ENCODE data around the gene RPS2. TPM values are rescaled to one million over a fixed set of nuclear protein-coding genes. Genes with fewer than 3 reads are reported as not detected.
"Not testable (repeated sequence)": the region's sequence is repeated elsewhere in the genome, so short reads cannot be mapped to it uniquely, and the experiment has no call there.

Gene RPS2
- total RNA-seq, 4 donors from 2014 or later = 1,591 to 3,468 (median 1,745) TPM

- DNase-seq (ENCODE audit: low spot score in 2 of 2) = no peak
- Histone ChIP-seq H3K27ac (peak within 1 kb of the TSS; percentile 78 to 99 (median 94)), H3K36me3 (peaks cover 4 to 18% (median 15%) of the 10 kb centered on the region in 3 donors), H3K27me3 (no peaks in the 10 kb centered on the region), H3K4me1 (peaks cover 0 to 40% (median 28%) of the 10 kb centered on the region in 4 donors), H3K4me3 (peak within 1 kb of the TSS; percentile 74 to 93 (median 81)), H3K9me3 (no peaks in the 10 kb centered on the region)
- 91 to 96% methylated on average over 6 of the region's 6 CpGs for WGBS, 2 donors
- TF ChIP-seq EP300 (IDR thresholded peaks at IDR 0.05) (no peak), POLR2A (IDR thresholded peaks at IDR 0.05) (no peak), CTCF (IDR thresholded peaks at IDR 0.05) (no peak)
Observed at GRCh38 chr16:1966460-1966859, 1.8 kb upstream of the RPS2 start, which contains the start of gene RNF151. TSS of gene RNF151 (plus strand) at chr16:1966856. CDS start at chr16:1966882, 26 bp downstream.

GRCh38 chr16:1965396-1966001 lies 873 bp upstream of the RPS2 start:
- H3K4me3 ChIP-seq = peak overlapping the region; percentile 74 to 93 (median 81)
- peaks cover 0 to 41% (median 28%) of the 10 kb centered on the region in 4 donors for H3K4me1 ChIP-seq
- no peaks in the 10 kb centered on the region for H3K27me3 ChIP-seq
- peak overlapping the region; percentile 78 to 99 (median 94) for H3K27ac ChIP-seq
- no peaks in the 10 kb centered on the region for H3K9me3 ChIP-seq
- WGBS, 2 donors = 22 to 25% methylated on average over 23 to 24 of the region's 24 CpGs
- peaks cover 7 to 26% (median 16%) of the 10 kb centered on the region in 3 donors for H3K36me3 ChIP-seq
- TF ChIP-seq EP300 (IDR thresholded peaks at IDR 0.05) (no peak), CTCF (IDR thresholded peaks at IDR 0.05) (no peak), POLR2A (IDR thresholded peaks at IDR 0.05) (no peak)
- DNase-seq (ENCODE audit: low spot score in 2 of 2) = no peak

DNA sequence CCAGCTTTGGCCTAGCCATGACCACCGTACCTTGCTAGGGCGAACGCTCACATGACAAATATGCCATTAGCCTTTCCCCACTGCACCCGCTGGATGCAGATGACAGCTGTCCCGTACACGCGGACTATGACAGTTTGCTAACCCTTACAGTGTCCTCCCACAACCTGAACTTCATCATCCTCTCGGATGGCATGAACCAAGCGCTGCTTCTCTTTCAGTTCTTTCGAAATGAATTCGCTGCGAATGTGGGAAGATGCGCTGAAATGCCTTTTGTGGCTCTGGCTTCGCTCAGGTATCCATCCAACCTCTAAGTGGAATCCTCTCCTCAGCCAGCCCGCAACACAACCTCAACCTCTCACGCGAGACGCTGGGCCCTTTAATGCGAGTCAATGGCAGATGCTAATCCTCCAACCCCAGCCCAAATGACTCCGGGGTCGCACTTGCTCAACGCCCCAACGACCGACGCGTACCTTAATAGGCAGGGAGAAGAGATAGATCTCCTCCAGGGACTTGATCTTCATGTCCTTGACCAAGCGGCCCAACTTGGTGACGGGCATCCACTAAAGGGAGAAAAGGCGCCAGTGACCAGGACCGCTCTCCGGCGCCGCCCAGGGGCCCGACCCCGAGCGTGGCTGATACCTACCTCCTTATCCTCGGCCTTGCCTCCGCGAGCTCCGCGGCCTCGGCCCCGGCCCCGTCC lies 670 bp downstream of the RPS2 start:
- WGBS, 2 donors = 10 to 13% methylated on average over 28 to 43 of the region's 44 CpGs
- peak in 1 of 5 experiments; percentile 16 for TF ChIP-seq CTCF (IDR thresholded peaks at IDR 0.05)
- TF ChIP-seq POLR2A (IDR thresholded peaks at IDR 0.05) = no peak
- Histone ChIP-seq H3K9me3 (no peaks in the 10 kb centered on the region), H3K27ac (peak overlapping the region; percentile 77 to 96 (median 86)), H3K27me3 (no peaks in the 10 kb centered on the region), H3K36me3 (peaks cover 7 to 26% (median 16%) of the 10 kb centered on the region in 3 donors), H3K4me3 (peak overlapping the region; percentile 34 to 87 (median 74)), H3K4me1 (peaks cover 0 to 51% (median 34%) of the 10 kb centered on the region in 4 donors)
- DNase-seq (ENCODE audit: low spot score in 2 of 2) = no peak

- WGBS, 2 donors = 85 to 88% methylated on average over 30 to 37 of the region's 37 CpGs
- not testable (repeated sequence) for H3K27ac ChIP-seq; H3K9me3 ChIP-seq; DNase-seq (ENCODE audit: low spot score in 2 of 2); H3K4me3 ChIP-seq; H3K27me3 ChIP-seq
- Histone ChIP-seq H3K36me3 (peaks cover 7 to 26% (median 16%) of the 10 kb centered on the region in 3 donors), H3K4me1 (peaks cover 0 to 54% (median 36%) of the 10 kb centered on the region in 4 donors)
Observed at GRCh38 chr16:1962161-1963153, 2.2 kb downstream of the RPS2 start.

GRCh38 chr16:1961651-1962067 lies 3.0 kb downstream of the RPS2 start:
- Histone ChIP-seq H3K27ac (no peak overlapping the region), H3K36me3 (peaks cover 7 to 26% (median 16%) of the 10 kb centered on the region in 3 donors), H3K4me1 (peaks cover 0 to 54% (median 36%) of the 10 kb centered on the region in 4 donors), H3K9me3 (no peaks in the 10 kb centered on the region), H3K27me3 (no peaks in the 10 kb centered on the region), H3K4me3 (no peak overlapping the region)
- DNase-seq (ENCODE audit: low spot score in 2 of 2) = no peak
- WGBS, 2 donors = 63 to 75% methylated on average over 6 of the region's 6 CpGs
- TF ChIP-seq POLR2A (IDR thresholded peaks at IDR 0.05) (no peak), EP300 (IDR thresholded peaks at IDR 0.05) (no peak), CTCF (IDR thresholded peaks at IDR 0.05) (no peak)
